Measurements from ENCODE around the gene AEBP2.

Gene AEBP2

DNA sequence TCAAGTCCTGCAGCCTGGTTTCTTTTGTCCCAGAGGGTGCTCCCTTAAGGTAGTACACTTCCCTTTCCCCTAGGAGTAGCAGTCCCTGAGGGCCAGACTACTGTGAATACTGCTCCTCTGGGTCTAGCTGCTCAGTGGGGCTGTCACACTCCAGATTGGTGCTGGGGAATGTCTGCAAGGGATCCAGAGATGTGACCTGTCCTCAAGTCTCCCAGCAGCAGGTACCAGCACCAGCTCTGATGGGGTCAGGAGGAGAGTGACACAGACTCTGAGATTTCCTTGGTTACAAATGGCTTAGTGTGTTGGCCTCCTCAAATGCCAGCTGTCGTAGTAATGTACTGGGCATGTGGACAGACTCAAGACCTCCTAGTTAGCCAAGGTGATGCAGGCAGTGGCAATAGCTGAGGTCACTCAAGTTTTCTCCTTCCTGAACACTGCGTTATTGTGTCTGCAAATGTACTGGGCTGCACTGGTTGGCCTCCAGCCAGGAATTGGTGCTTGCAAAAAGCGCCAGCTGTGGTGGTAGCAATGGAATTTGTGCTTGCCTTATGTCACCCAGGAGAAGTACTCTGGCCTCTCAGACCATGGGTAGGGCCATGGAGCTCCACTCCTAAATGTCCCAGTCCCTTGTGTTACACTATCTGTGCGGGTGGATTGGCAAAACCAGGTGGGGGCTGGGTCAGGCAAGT is 36.4 kb upstream of the AEBP2 start:
- H4K20me1 ChIP-seq (ENCODE audit: low read depth, low read length), result no peaks in the 10 kb centered on the region
- H3K9me3 ChIP-seq (ENCODE audit: insufficient read depth, low read length), result no peaks in the 10 kb centered on the region
- H3K36me3 ChIP-seq (ENCODE audit: low read length), result no peaks in the 10 kb centered on the region
- no peaks in the 10 kb centered on the region for H3K9me2 ChIP-seq (replicated peaks; ENCODE audit: insufficient read depth, low read length)
- H2AFZ ChIP-seq (ENCODE audit: low read depth, low read length, severe bottlenecking), result no peak overlapping the region
- no peaks in the 10 kb centered on the region for H3K79me2 ChIP-seq (ENCODE audit: insufficient read depth, low read length)
- no peak overlapping the region for H3K9ac ChIP-seq (ENCODE audit: low read length)
- H3F3A ChIP-seq (ENCODE audit: insufficient read depth), result no peaks in the 10 kb centered on the region
- no peaks in the 10 kb centered on the region for H3K27me3 ChIP-seq (ENCODE audit: low read length)
- no peak overlapping the region for H3K27ac ChIP-seq (ENCODE audit: low read depth, low read length)
- TF ChIP-seq, protein P1, sequence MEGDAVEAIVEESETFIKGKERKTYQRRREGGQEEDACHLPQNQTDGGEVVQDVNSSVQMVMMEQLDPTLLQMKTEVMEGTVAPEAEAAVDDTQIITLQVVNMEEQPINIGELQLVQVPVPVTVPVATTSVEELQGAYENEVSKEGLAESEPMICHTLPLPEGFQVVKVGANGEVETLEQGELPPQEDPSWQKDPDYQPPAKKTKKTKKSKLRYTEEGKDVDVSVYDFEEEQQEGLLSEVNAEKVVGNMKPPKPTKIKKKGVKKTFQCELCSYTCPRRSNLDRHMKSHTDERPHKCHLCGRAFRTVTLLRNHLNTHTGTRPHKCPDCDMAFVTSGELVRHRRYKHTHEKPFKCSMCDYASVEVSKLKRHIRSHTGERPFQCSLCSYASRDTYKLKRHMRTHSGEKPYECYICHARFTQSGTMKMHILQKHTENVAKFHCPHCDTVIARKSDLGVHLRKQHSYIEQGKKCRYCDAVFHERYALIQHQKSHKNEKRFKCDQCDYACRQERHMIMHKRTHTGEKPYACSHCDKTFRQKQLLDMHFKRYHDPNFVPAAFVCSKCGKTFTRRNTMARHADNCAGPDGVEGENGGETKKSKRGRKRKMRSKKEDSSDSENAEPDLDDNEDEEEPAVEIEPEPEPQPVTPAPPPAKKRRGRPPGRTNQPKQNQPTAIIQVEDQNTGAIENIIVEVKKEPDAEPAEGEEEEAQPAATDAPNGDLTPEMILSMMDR (IDR thresholded peaks at IDR 0.05; ENCODE audit: insufficient read depth, low read length, poor library complexity, severe bottlenecking), result no peak
- TF ChIP-seq EZH2phosphoT487 (conservative IDR thresholded peaks at IDR 0.05; ENCODE audit: low read length), result no peak
- H3K4me2 ChIP-seq (ENCODE audit: low read depth, low read length, poor library complexity, severe bottlenecking), result no peak overlapping the region
- no peak overlapping the region for H3K4me3 ChIP-seq (ENCODE audit: insufficient read depth, low read length, poor library complexity, severe bottlenecking)

DNA sequence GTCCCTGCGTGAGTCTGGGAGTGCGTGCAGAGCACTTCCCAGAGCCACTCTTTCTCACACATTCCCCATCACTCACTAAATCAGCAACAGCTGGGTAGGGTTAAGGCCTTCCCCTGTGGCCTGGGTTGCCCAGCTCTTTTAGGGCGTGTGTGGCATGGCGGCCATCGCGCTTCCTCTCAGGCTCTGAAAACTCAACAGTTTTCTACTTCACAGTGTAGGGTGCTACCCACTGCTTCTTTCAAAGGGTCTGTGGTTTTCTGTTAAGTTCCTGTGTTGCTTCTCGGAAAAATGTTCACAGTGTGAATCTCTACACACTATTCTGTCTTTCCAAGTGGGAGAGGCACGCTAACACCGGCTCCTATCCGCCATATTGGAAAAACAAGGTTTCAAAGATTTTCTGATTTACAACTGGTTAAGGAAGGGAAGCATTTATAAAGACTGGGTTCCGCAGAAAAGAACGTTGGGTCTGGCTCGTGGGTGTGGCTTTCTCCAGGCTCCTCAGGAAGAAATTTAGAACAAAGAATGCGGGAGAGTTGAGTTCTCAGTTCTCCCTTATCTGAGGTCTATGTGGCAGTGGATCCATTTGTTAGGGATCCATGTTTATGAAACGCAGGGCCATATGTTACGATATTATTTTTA is 34.9 kb upstream of the AEBP2 start:
- H3K4me2 ChIP-seq (ENCODE audit: low read depth, low read length, poor library complexity, severe bottlenecking), result no peak overlapping the region
- no peaks in the 10 kb centered on the region for H3K9me2 ChIP-seq (replicated peaks; ENCODE audit: insufficient read depth, low read length)
- H2AFZ ChIP-seq (ENCODE audit: low read depth, low read length, severe bottlenecking), result no peak overlapping the region
- H3K9ac ChIP-seq (ENCODE audit: low read length), result no peak overlapping the region
- H3K79me2 ChIP-seq (ENCODE audit: insufficient read depth, low read length), result no peaks in the 10 kb centered on the region
- no peaks in the 10 kb centered on the region for H3K36me3 ChIP-seq (ENCODE audit: low read length)
- H3K27me3 ChIP-seq (ENCODE audit: low read length), result no peaks in the 10 kb centered on the region
- H3K4me3 ChIP-seq (ENCODE audit: insufficient read depth, low read length, poor library complexity, severe bottlenecking), result no peak overlapping the region
- H3F3A ChIP-seq (ENCODE audit: insufficient read depth), result no peaks in the 10 kb centered on the region
- TF ChIP-seq, protein P1 (IDR thresholded peaks at IDR 0.05; ENCODE audit: insufficient read depth, low read length, poor library complexity, severe bottlenecking), result no peak
- TF ChIP-seq EZH2phosphoT487 (conservative IDR thresholded peaks at IDR 0.05; ENCODE audit: low read length), result no peak
- H3K9me3 ChIP-seq (ENCODE audit: insufficient read depth, low read length), result no peaks in the 10 kb centered on the region
- no peaks in the 10 kb centered on the region for H4K20me1 ChIP-seq (ENCODE audit: low read depth, low read length)
- H3K27ac ChIP-seq (ENCODE audit: low read depth, low read length), result no peak overlapping the region

DNA sequence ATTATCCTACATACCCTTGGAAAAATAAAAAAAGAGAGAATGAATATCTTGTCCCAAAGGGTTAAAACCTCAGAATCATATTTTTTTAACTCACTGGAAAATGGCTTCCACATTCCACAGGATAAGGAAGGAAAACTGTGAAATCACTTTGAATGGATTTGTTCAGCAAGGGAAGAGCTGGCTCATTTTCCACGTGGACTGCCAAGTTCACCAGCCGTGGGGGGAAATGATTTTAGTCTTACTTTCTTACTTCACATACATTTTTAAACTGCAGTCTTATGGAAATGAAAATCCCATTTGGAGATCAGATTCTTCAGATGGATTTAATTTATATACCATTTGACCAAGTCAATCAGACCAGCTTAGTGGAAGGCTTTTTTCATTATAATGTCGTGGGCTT is 29.9 kb upstream of the AEBP2 start:
- H3K9me2 ChIP-seq (replicated peaks; ENCODE audit: insufficient read depth, low read length), result no peaks in the 10 kb centered on the region
- H3K4me3 ChIP-seq (ENCODE audit: insufficient read depth, low read length, poor library complexity, severe bottlenecking), result no peak overlapping the region
- no peaks in the 10 kb centered on the region for H3K9me3 ChIP-seq (ENCODE audit: insufficient read depth, low read length)
- no peak overlapping the region for H2AFZ ChIP-seq (ENCODE audit: low read depth, low read length, severe bottlenecking)
- H3F3A ChIP-seq (ENCODE audit: insufficient read depth), result no peaks in the 10 kb centered on the region
- H3K27me3 ChIP-seq (ENCODE audit: low read length), result no peaks in the 10 kb centered on the region
- H3K4me2 ChIP-seq (ENCODE audit: low read depth, low read length, poor library complexity, severe bottlenecking), result no peak overlapping the region
- H3K36me3 ChIP-seq (ENCODE audit: low read length), result no peaks in the 10 kb centered on the region
- H3K9ac ChIP-seq (ENCODE audit: low read length), result no peak overlapping the region
- no peaks in the 10 kb centered on the region for H4K20me1 ChIP-seq (ENCODE audit: low read depth, low read length)
- no peaks in the 10 kb centered on the region for H3K79me2 ChIP-seq (ENCODE audit: insufficient read depth, low read length)
- no peak overlapping the region for H3K27ac ChIP-seq (ENCODE audit: low read depth, low read length)
- no peak for TF ChIP-seq EZH2phosphoT487 (conservative IDR thresholded peaks at IDR 0.05; ENCODE audit: low read length)
- TF ChIP-seq, protein P1 (IDR thresholded peaks at IDR 0.05; ENCODE audit: insufficient read depth, low read length, poor library complexity, severe bottlenecking), result no peak
